H1 (cell line): ENCODE results near the gene ATP9B. TPM values are rescaled to one million over a fixed set of nuclear protein-coding genes. Genes with fewer than 3 reads are reported as not detected.

ENCODE experiments used
- ASH2L ChIP-seq: fragments of 200-600, 300-600 bp; sonication (generic); IDR thresholded peaks from one replicate; pipeline ENCODE4 v1.7.1; 2017; ENCODE audit warnings: low read length
- BRCA1 ChIP-seq: IDR thresholded peaks from 2 replicates; pipeline ENCODE4 v1.6.1; 2012; ENCODE audit warnings: low read depth, low read length, improper control_type of control experiment
- FOSL1 ChIP-seq: IDR thresholded peaks from 2 replicates; pipeline ENCODE4 v1.6.1; 2011; ENCODE audit warnings: mild to moderate bottlenecking, low read depth, low read length, moderate library complexity; ENCODE audit not compliant: insufficient read depth
- KDM1A ChIP-seq: fragments of 200-600, 300-600 bp; sonication (generic); IDR thresholded peaks from 2 replicates; pipeline ENCODE4 v1.7.1; 2016; ENCODE audit warnings: mild to moderate bottlenecking, low read length, borderline replicate concordance
- RBBP5 ChIP-seq: IDR thresholded peaks from 2 replicates; pipeline ENCODE4 v1.7.1; 2012; ENCODE audit warnings: low read depth, mild to moderate bottlenecking, inconsistent platforms, low read length, moderate library complexity, borderline replicate concordance
- RFX5 ChIP-seq: IDR thresholded peaks from 2 replicates; pipeline ENCODE4 v1.6.1; 2011; ENCODE audit warnings: low read depth, low read length, improper control_type of control experiment, borderline replicate concordance
- SIN3A ChIP-seq, 2 experiments: IDR thresholded peaks in 1 of 2; conservative IDR thresholded peaks in 1 of 2; 2 replicates each; pipeline ENCODE4 v1.6.1; 2011 to 2012; ENCODE audit warnings: low read length in 2 of 2, improper control_type of control experiment in 1 of 2, low read depth in 1 of 2, mild to moderate bottlenecking in 1 of 2
- SP2 ChIP-seq: IDR thresholded peaks from 2 replicates; pipeline ENCODE4 v1.6.1; 2012; ENCODE audit warnings: mild to moderate bottlenecking, low read length, inconsistent platforms
- SRF ChIP-seq: IDR thresholded peaks from 2 replicates; pipeline ENCODE4 v1.6.1; 2011; ENCODE audit warnings: mild to moderate bottlenecking, low read depth, low read length, moderate library complexity
- polyA plus RNA-seq, 7 experiments: library from polyadenylated mRNA; depleted of rRNA in 3 of 7; stranded (reverse) in 5 of 7; unstranded in 2 of 7; fragments of >200 nt in 5 of 7; fragments of 200-250 nt in 2 of 7; gene quantifications; 1 replicate in 5 of 7; 2 replicates in 1 of 7; 4 replicates in 1 of 7; pipeline versions ENCODE4 v1.2.1 to v1.2.3, GENCODE V29; 2011 to 2013; ENCODE audit warnings: missing spikeins in 2 of 7, mixed read lengths in 2 of 7
- total RNA-seq: library from RNA; stranded (reverse); fragmentation: NEBNext Ultra II Directional; extraction: Animal tissue kit (Norgen Biotek cat#: 25700); gene quantifications from 2 replicates; pipeline ENCODE4 v1.2.1, GENCODE V29; 2021
- TF ChIP-seq, protein P1 (sequence below): IDR thresholded peaks from 2 replicates; pipeline ENCODE4 v1.6.1; 2012; ENCODE audit warnings: low read length, inconsistent platforms

The ATP9B gene
- total and polyA plus RNA-seq, 2 of the 8 experiments (the other 6 are each of a cell fraction or from before 2014, with no cell fraction given), result 15.1 to 21.7 TPM

DNA sequence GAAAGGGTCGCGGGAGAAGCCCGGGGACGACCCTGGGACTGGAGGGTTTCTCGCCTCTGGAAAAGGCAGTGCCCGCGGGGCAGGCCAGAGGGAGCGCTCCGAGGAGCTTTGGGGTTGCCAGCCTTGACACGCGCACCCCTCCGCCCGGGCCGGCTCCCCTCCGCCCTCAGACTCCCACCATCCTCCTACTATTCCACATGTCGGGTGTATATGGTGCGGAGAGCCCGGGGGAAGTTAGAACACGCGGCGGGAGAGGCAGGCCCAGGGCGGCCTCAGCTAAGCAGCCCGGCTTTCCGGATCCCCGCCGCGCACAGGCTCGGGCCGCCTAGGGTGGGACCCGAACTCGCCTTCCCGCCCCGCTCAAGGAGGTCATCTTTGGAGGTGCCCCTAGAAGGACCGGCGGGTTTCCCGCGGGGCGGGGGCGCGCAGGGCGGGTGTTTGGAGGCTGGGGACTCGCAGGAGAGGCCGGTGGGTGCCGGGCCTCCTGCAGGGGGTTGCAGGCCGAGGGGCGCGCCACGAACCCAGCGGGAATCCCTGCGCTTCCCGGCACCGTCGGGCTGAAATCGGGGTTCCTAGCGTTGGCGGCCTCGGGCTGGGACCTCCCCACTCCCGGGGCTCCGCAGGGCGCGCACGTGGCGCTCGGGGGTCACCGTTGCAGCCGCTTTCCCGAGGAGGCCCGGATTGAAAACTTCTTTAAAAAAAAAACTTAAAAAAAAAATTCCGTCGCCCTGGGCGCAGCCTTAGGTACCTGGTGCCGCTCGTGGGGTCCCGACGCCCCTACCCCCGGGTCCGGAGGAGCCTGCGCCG, 330.3 kb downstream of the ATP9B start (continued):
- no peak for TF ChIP-seq SIN3A (conservative IDR thresholded peaks at IDR 0.05 in 1 of 2, IDR thresholded peaks at IDR 0.05 in 1 of 2; ENCODE audit: low read depth in 1 of 2, low read length in 2 of 2)
- no peak for TF ChIP-seq SP2
- no peak for TF ChIP-seq SRF
- 0 out of 2 replicates have a peak, but pooled peaks have one; percentile 21 for TF ChIP-seq RBBP5
- no peak for TF ChIP-seq RFX5
- no peak for TF ChIP-seq FOSL1
- TF ChIP-seq ASH2L, result no peak
- no peak for TF ChIP-seq KDM1A
- TF ChIP-seq BRCA1, result no peak
- TF ChIP-seq, protein P1, sequence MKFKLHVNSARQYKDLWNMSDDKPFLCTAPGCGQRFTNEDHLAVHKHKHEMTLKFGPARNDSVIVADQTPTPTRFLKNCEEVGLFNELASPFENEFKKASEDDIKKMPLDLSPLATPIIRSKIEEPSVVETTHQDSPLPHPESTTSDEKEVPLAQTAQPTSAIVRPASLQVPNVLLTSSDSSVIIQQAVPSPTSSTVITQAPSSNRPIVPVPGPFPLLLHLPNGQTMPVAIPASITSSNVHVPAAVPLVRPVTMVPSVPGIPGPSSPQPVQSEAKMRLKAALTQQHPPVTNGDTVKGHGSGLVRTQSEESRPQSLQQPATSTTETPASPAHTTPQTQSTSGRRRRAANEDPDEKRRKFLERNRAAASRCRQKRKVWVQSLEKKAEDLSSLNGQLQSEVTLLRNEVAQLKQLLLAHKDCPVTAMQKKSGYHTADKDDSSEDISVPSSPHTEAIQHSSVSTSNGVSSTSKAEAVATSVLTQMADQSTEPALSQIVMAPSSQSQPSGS, result no peak
